Measurements from ENCODE around the gene FARP2.
A peak's percentile ranks its signal among the peaks of the same experiment; 100 is the strongest.

FARP2 gene

GRCh38 chr2:241329669-241330615 is 26.1 kb upstream of the FARP2 start:
- DNase-seq, result no peak

- no peak for DNase-seq
Measured at GRCh38 chr2:241330616-241330981, 25.5 kb upstream of the FARP2 start.

- no peak for DNase-seq
Measured at GRCh38 chr2:241334813-241335212, 21.3 kb upstream of the FARP2 start.

GRCh38 chr2:241339839-241340630 is 16.1 kb upstream of the FARP2 start:
- DNase-seq, result no peak

GRCh38 chr2:241340631-241341163 is 15.4 kb upstream of the FARP2 start:
- no peak for DNase-seq

GRCh38 chr2:241344925-241345651 is 11.0 kb upstream of the FARP2 start:
- DNase-seq, result no peak

GRCh38 chr2:241349941-241350340 is 6.1 kb upstream of the FARP2 start:
- DNase-seq, result no peak

- no peak for DNase-seq
Measured at GRCh38 chr2:241350530-241350877, 5.6 kb upstream of the FARP2 start.

GRCh38 chr2:241350878-241351639 is 5.0 kb upstream of the FARP2 start:
- no peak for DNase-seq

GRCh38 chr2:241351640-241352031 is 4.4 kb upstream of the FARP2 start:
- no peak for DNase-seq

- DNase-seq, result no peak
Measured at GRCh38 chr2:241352227-241352626, 3.9 kb upstream of the FARP2 start.

- DNase-seq, result peak; percentile 30 to 51
Measured at GRCh38 chr2:241354668-241355658, 1.1 kb upstream of the FARP2 start.

GRCh38 chr2:241356871-241357260 is 781 bp downstream of the FARP2 start:
- DNase-seq, result no peak

GRCh38 chr2:241357531-241357930 is 1.4 kb downstream of the FARP2 start:
- DNase-seq, result no peak

GRCh38 chr2:241358470-241358869 is 2.4 kb downstream of the FARP2 start:
- no peak for DNase-seq

- DNase-seq, result no peak
Measured at GRCh38 chr2:241359481-241360045, 3.5 kb downstream of the FARP2 start.

GRCh38 chr2:241363426-241363825 is 7.3 kb downstream of the FARP2 start:
- no peak for DNase-seq

GRCh38 chr2:241364781-241365180 is 8.7 kb downstream of the FARP2 start:
- no peak for DNase-seq

GRCh38 chr2:241366678-241367077 is 10.6 kb downstream of the FARP2 start:
- DNase-seq, result no peak

GRCh38 chr2:241368643-241369042 is 12.6 kb downstream of the FARP2 start:
- DNase-seq, result no peak

All from SW 1271 (cell line).